Endothelial cell of hepatic sinusoid (primary cell): Measurements from ENCODE around the gene PFN4.

ENCODE experiments used
- in situ Hi-C: cut with HindIII; loops from 2 replicates; pipeline ENCODE4 v1.10.0; 2017; ENCODE audit warnings: low sequenced_read_pairs

The PFN4 gene

GRCh38 chr2:24080701-24081100 lies 42.4 kb downstream of the PFN4 start:
- in situ Hi-C loops: no loop called here

- in situ Hi-C loops: no loop called here
Measured at GRCh38 chr2:24077879-24078278, 45.3 kb downstream of the PFN4 start.

- in situ Hi-C loops: no loop called here
Measured at GRCh38 chr2:24077535-24077877, 45.6 kb downstream of the PFN4 start.

DNA sequence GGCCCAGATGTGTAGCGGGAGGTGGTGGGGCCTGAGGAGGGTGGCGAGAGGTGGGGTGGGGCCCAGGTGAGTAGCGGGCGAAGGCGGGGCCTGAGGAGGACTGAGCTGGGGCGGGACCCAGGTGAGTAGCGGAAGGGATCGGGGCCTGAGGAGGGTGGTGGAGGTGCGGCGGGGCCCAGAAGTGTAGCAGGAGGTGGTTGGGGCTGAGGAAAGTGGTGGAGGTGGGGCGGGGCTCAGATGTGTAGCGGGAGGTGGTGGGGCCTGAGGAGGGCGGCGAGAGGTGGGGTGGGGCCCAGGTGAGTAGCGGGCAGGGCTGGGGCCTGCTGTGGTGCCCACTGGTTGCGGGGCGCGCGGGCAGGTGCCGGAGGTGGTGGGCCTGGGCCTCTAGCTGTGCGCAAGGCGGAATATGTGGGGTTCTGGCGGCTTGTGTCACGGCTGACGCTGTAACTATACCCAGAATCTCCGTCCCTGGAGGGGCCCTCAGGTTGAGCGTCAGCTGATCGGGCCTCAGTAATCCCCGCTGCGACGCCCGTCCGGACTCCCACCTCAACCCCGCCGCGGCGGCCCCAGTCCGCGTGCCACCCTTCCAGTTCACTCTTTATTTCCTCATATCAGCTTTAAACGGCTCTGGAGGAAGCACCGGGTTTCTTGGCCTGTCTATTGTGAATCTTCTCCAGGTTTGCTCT lies 46.1 kb downstream of the PFN4 start:
- in situ Hi-C loops: no loop called here

- in situ Hi-C loops: no loop called here
Measured at GRCh38 chr2:24075915-24076848, 47.0 kb downstream of the PFN4 start, which contains the start of gene SF3B6. TSS of gene SF3B6 (minus strand) at chr2:24076326. CDS start at chr2:24076229, 97 bp downstream.

DNA sequence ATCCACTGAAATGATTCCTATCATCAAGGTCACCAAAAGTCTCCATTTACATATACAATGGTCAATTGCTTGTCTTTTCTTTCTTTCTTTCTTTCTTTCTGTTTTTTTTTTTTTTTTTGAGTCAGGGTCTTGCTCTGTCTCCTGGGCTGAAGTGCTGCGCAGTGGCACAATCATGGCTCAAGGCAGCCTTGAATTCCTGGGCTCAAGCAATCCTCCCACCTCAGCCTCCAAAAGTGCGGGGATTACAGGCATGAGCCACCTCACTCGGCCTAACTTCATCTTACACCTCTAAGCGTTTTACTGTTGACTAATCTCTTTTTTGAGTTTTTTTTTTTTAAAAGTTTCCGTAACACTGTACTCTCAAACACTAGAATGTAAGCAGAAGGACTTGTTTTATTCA lies 47.9 kb downstream of the PFN4 start:
- in situ Hi-C loops: no loop called here

DNA sequence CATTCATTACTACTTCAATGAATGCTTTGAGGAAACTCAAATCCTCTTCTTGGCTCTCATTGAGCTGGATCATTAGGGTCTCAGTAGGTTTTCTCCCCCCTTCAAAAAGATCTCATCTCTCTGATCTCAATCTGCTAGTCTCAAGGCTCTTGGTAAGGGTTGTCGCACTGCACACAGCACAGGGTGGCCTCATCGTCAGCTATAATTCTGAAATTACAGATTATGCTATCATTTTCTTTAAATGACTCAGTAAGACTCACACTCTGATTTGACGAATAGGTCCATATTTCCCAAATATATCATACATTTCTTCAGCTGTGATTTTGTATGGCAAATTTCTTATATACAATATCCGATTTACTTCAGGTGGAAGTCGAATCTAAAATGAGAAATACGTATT lies 49.3 kb downstream of the PFN4 start:
- in situ Hi-C loops: no loop called here

DNA sequence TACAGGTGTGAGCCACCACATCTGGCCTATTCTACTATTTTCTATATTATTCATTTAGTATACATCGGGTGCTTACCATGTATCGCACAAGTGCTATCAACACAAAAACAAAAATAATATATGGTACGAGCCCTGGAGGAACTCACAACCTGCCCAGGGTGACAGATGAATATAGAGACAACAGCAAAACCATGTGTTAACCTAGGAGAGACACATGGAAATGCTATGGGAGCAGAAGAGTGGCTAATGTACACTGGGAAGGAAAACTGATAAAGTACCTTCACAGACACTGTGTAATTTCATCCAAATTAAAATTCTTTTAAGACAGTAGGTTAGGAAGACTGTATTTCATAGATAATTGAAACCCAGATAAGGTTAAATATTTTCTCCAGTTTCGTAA lies 50.9 kb downstream of the PFN4 start:
- in situ Hi-C loops: no loop called here

- in situ Hi-C loops: loop anchor here (5.0 kb wide), 1 partner anchor 233 kb away; no protein-coding TSS in a partner anchor
Measured at GRCh38 chr2:24065341-24065740, 57.8 kb downstream of the PFN4 start.
